Measurements from ENCODE around the gene TDRD12. TPM values are rescaled to one million over a fixed set of nuclear protein-coding genes. Genes with fewer than 3 reads are reported as not detected.

Gene TDRD12
- total RNA-seq, 2 experiments from 2014 or later: 0.14 to 0.22 TPM

DNA sequence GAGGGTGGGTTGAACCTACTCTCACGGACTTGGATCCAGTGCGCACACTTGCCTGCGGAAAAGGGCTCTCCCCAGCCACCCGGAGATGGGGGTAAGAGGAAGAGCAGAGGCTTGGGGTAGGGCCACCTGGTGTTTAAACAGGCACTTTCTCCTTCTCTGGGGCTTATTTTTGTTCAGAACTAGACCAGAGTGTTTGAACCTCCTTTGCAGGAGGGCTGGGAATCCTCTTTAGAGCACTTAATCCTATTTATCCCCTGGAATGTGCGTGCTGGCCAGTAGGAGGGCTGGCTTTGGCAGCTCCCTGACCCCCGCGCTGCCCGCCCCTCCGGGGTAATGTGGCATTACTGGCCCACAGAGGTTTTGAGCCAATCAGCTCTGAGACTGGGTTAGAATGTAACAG lies 41.9 kb upstream of the TDRD12 start:
- Histone ChIP-seq H3K9me3 (ENCODE audit: control insufficient read depth in 1 of 2, insufficient read depth in 1 of 2, low read length in 2 of 2) (no peaks in the 10 kb centered on the region), H3K27ac (ENCODE audit: low read depth in 1 of 2, low read length in 2 of 2) (no peak overlapping the region), H3K27me3 (ENCODE audit: control insufficient read depth in 1 of 2, insufficient read depth in 2 of 2, low read length in 2 of 2) (peaks cover 14 to 21% of the 10 kb centered on the region in 2 experiments), H3K4me3 (ENCODE audit: low read length) (no peak overlapping the region), H3K36me3 (ENCODE audit: insufficient read depth, low read length) (no peaks in the 10 kb centered on the region), H3K4me1 (ENCODE audit: insufficient read depth, low read length) (peaks cover 37% of the 10 kb centered on the region)
- no peak for DNase-seq
- Mint-ChIP-seq H3K36me3 (ENCODE audit: low read depth) (peaks cover 12% of the 10 kb centered on the region), H3K4me1 (ENCODE audit: low read depth) (peaks cover 29% of the 10 kb centered on the region), H3K27me3 (peaks cover 8% of the 10 kb centered on the region), H3K27ac (no peak overlapping the region), H3K4me3 (peak overlapping the region; percentile 88), H3K9me3 (no peaks in the 10 kb centered on the region)
- ATAC-seq (ENCODE audit: poor library complexity): no peak
- ChIA-PET CTCF (interaction anchor here (0.6 to 2.2 kb wide), 2 partner anchors 12 to 14 kb away, joined by 3 to 5 read pairs; partner anchors contain the start of gene NUDT19), POLR2A (interaction anchor here (0.6 to 3.9 kb wide), 3 partner anchors 13 to 14 kb away, joined by 4 to 58 read pairs (median 5); partner anchors contain the start of gene NUDT19)
- TF ChIP-seq, protein P1, sequence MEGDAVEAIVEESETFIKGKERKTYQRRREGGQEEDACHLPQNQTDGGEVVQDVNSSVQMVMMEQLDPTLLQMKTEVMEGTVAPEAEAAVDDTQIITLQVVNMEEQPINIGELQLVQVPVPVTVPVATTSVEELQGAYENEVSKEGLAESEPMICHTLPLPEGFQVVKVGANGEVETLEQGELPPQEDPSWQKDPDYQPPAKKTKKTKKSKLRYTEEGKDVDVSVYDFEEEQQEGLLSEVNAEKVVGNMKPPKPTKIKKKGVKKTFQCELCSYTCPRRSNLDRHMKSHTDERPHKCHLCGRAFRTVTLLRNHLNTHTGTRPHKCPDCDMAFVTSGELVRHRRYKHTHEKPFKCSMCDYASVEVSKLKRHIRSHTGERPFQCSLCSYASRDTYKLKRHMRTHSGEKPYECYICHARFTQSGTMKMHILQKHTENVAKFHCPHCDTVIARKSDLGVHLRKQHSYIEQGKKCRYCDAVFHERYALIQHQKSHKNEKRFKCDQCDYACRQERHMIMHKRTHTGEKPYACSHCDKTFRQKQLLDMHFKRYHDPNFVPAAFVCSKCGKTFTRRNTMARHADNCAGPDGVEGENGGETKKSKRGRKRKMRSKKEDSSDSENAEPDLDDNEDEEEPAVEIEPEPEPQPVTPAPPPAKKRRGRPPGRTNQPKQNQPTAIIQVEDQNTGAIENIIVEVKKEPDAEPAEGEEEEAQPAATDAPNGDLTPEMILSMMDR (IDR thresholded peaks at IDR 0.05): no peak
- intact Hi-C loops (cut with DNase I, micrococcal nuclease): loop anchor here (2.0 to 10.0 kb wide), 7 partner anchors 13 to 407 kb away; partner anchors contain the start of genes DPY19L3 (in 1 of the 2), GPATCH1 (in 1 of the 2), NUDT19 (in 1 of the 2) and PDCD5 (in 1 of the 2)

DNA sequence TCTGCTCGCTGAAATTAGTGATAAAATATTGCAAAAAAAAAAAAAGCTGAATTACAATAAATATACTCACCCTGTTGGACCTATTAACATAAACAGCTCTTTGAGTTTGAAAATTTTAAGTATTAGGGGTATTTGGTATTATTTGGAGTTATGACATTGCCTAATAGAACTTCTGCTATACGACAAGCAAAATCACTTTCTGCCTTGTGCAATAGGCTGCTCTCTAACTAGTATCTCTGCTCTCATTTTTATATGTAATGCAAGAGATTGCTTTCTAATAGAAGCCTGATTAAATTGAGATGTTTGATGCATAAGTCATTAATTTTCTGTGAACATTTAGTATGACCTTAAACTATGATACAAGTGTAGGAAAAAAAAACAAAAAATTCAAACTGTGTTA lies 38.6 kb upstream of the TDRD12 start:
- peaks cover 14 to 21% of the 10 kb centered on the region in 2 experiments for H3K27me3 ChIP-seq (ENCODE audit: control insufficient read depth in 1 of 2, insufficient read depth in 2 of 2, low read length in 2 of 2)
- Mint-ChIP-seq H3K4me1 (ENCODE audit: low read depth) (peaks cover 7% of the 10 kb centered on the region), H3K27me3 (peaks cover 8% of the 10 kb centered on the region), H3K4me3 (no peak overlapping the region), H3K36me3 (ENCODE audit: low read depth) (no peaks in the 10 kb centered on the region), H3K9me3 (no peaks in the 10 kb centered on the region), H3K27ac (no peak overlapping the region)
- ChIA-PET POLR2A (no interaction called here), CTCF (interaction anchor here (0.7 to 1.2 kb wide), 4 partner anchors 9 to 97 kb away, joined by 3 to 4 read pairs (median 3); no protein-coding TSS in a partner anchor)
- TF ChIP-seq, protein P1 (IDR thresholded peaks at IDR 0.05): no peak
- H3K9me3 ChIP-seq (ENCODE audit: control insufficient read depth in 1 of 2, insufficient read depth in 1 of 2, low read length in 2 of 2): no peaks in the 10 kb centered on the region
- DNase-seq (no peak), ATAC-seq (ENCODE audit: poor library complexity) (no peak)
- H3K27ac ChIP-seq (ENCODE audit: low read depth in 1 of 2, low read length in 2 of 2): no peak overlapping the region
- no peak overlapping the region for H3K4me3 ChIP-seq (ENCODE audit: low read length)
- H3K4me1 ChIP-seq (ENCODE audit: insufficient read depth, low read length): peaks cover 11% of the 10 kb centered on the region
- intact Hi-C loops (cut with DNase I, micrococcal nuclease): loop anchor here in 1 of 2 experiments (5.0 kb wide), 1 partner anchor 61 kb away; no protein-coding TSS in a partner anchor
- H3K36me3 ChIP-seq (ENCODE audit: insufficient read depth, low read length): no peaks in the 10 kb centered on the region

DNA sequence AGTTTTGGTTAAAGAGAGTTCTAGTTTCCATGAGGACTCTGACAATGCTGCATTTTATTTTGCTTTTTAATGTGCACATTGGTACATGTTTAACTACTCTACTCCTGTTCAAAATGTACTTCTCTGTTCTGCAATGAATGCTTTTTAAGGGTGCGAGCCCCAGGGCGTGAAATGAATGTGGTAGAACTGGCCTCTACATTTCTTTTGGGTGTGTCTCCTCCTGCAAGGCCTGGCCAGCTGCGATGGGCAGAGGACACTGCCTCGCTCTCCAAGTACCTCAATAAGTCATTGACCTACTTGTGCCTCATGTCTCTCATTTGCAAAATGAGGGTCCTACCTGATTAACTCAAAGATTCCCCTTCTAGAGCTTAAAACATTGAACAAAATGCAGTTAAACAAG lies 37.2 kb upstream of the TDRD12 start:
- H3K9me3 Mint-ChIP-seq: no peaks in the 10 kb centered on the region
- CTCF ChIA-PET: interaction anchor here (0.7 to 1.2 kb wide), 3 partner anchors 11 to 102 kb away, joined by 3 to 4 read pairs (median 3); no protein-coding TSS in a partner anchor
- POLR2A ChIA-PET: interaction anchor here (1.9 kb wide), 1 partner anchor 9 kb away, joined by 6 read pairs; the partner anchor contains the start of gene NUDT19

More for the DNA sequence above, 37.2 kb upstream of the TDRD12 start:
- Mint-ChIP-seq H3K36me3 (ENCODE audit: low read depth) (no peaks in the 10 kb centered on the region), H3K4me1 (ENCODE audit: low read depth) (peaks cover 3% of the 10 kb centered on the region), H3K27me3 (peaks cover 4% of the 10 kb centered on the region), H3K4me3 (no peak overlapping the region), H3K27ac (no peak overlapping the region)
- no peak overlapping the region for H3K27ac ChIP-seq (ENCODE audit: low read depth in 1 of 2, low read length in 2 of 2)
- H3K36me3 ChIP-seq (ENCODE audit: insufficient read depth, low read length): no peaks in the 10 kb centered on the region
- DNase-seq (no peak), ATAC-seq (ENCODE audit: poor library complexity) (no peak)
- H3K4me3 ChIP-seq (ENCODE audit: low read length): no peak overlapping the region
- no peaks in the 10 kb centered on the region for H3K9me3 ChIP-seq (ENCODE audit: control insufficient read depth in 1 of 2, insufficient read depth in 1 of 2, low read length in 2 of 2)
- TF ChIP-seq, protein P1 (IDR thresholded peaks at IDR 0.05): no peak
- H3K27me3 ChIP-seq (ENCODE audit: control insufficient read depth in 1 of 2, insufficient read depth in 2 of 2, low read length in 2 of 2): peaks cover 7 to 16% of the 10 kb centered on the region in 2 experiments
- no peaks in the 10 kb centered on the region for H3K4me1 ChIP-seq (ENCODE audit: insufficient read depth, low read length)
- intact Hi-C loops (cut with DNase I, micrococcal nuclease): loop anchor here in 1 of 2 experiments (5.0 kb wide), 1 partner anchor 60 kb away; no protein-coding TSS in a partner anchor
